ENCODE data around the gene ARMH3. TPM values are rescaled to one million over a fixed set of nuclear protein-coding genes. Genes with fewer than 3 reads are reported as not detected.

ARMH3 gene
- total RNA-seq, 1 experiment from 2014 or later, result 30.6 TPM

- Histone ChIP-seq H3K36me3 (ENCODE audit: control insufficient read depth, insufficient read depth, low read length) (no peaks in the 10 kb centered on the region), H3K4me3 (ENCODE audit: low read depth in 2 of 2, low read length in 2 of 2) (no peak overlapping the region), H3K27ac (ENCODE audit: low read length) (no peak overlapping the region), H3K4me1 (ENCODE audit: control insufficient read depth, insufficient read depth, low read length) (no peaks in the 10 kb centered on the region), H3K9me3 (ENCODE audit: control insufficient read depth, insufficient read depth, low read depth, low read length) (no peaks in the 10 kb centered on the region), H3K27me3 (ENCODE audit: control insufficient read depth, insufficient read depth, low read length) (no peaks in the 10 kb centered on the region)
- intact Hi-C loops (cut with micrococcal nuclease; ENCODE audit: unreplicated experiment) (no loop called here), in situ Hi-C loops (cut with HindIII; ENCODE audit: low pct_unique_long_range_greater_than_20kb, low sequenced_read_pairs) (no loop called here)
- CTCF ChIA-PET, result no interaction called here
- TF ChIP-seq CTCF (IDR thresholded peaks at IDR 0.05) (no peak), SIN3A (IDR thresholded peaks at IDR 0.05; ENCODE audit: borderline replicate concordance, insufficient read depth, low read depth, low read length) (no peak), POLR2AphosphoS5 (IDR thresholded peaks at IDR 0.05; ENCODE audit: low read depth, low read length) (no peak), REST (IDR thresholded peaks at IDR 0.05; ENCODE audit: insufficient read depth in 1 of 2, low read depth in 2 of 2, low read length in 1 of 2) (no peak), TCF7L2 (IDR thresholded peaks at IDR 0.05; ENCODE audit: low read depth, low read length) (no peak)
- ATAC-seq (no peak; the same call in 1 of the 2 replicates), DNase-seq (ENCODE audit: low read depth, low spot score) (no peak)
- POLR2A ChIA-PET, result no interaction called here
- no TSS peak for BruUV-seq (replicated peaks)
These were observed 116.2 kb downstream of the ARMH3 start for GRCh38 chr10:101939729-101940128.

- no peaks in the 10 kb centered on the region for H3K9me3 ChIP-seq (ENCODE audit: control insufficient read depth, insufficient read depth, low read depth, low read length)
- DNase-seq (ENCODE audit: low read depth, low spot score) (peak; percentile 85), ATAC-seq (no peak)
- no peaks in the 10 kb centered on the region for H3K36me3 ChIP-seq (ENCODE audit: control insufficient read depth, insufficient read depth, low read length)
- no peak overlapping the region for H3K27ac ChIP-seq (ENCODE audit: low read length)
- no TSS peak for BruUV-seq (replicated peaks)
- ChIA-PET POLR2A (interaction anchor here (0.6 kb wide), 1 partner anchor 32 kb away, joined by 14 read pairs; no protein-coding TSS in a partner anchor), CTCF (no interaction called here)
- no peaks in the 10 kb centered on the region for H3K27me3 ChIP-seq (ENCODE audit: control insufficient read depth, insufficient read depth, low read length)
- intact Hi-C loops (cut with micrococcal nuclease; ENCODE audit: unreplicated experiment) (no loop called here), in situ Hi-C loops (cut with HindIII; ENCODE audit: low pct_unique_long_range_greater_than_20kb, low sequenced_read_pairs) (no loop called here)
- H3K4me3 ChIP-seq (ENCODE audit: low read depth in 2 of 2, low read length in 2 of 2), result no peak overlapping the region
- H3K4me1 ChIP-seq (ENCODE audit: control insufficient read depth, insufficient read depth, low read length), result no peaks in the 10 kb centered on the region
- TF ChIP-seq CTCF (IDR thresholded peaks at IDR 0.05) (no peak), SIN3A (IDR thresholded peaks at IDR 0.05; ENCODE audit: borderline replicate concordance, insufficient read depth, low read depth, low read length) (no peak), POLR2AphosphoS5 (IDR thresholded peaks at IDR 0.05; ENCODE audit: low read depth, low read length) (no peak), REST (IDR thresholded peaks at IDR 0.05; ENCODE audit: insufficient read depth in 1 of 2, low read depth in 2 of 2, low read length in 1 of 2) (no peak)
These were observed 116.8 kb downstream of the ARMH3 start for GRCh38 chr10:101939008-101939648.

Data from Panc1 (cell line).